IPS-NIHi11 (cell line): ENCODE data around the gene BAHD1.

Experiments
- DNase-seq: peaks from one replicate; pipeline ENCODE4 v3.0.0; 2012; ENCODE audit warnings: mixed read lengths, low spot score

BAHD1 gene

GRCh38 chr15:40467261-40467615 lies 26.5 kb downstream of the BAHD1 start:
- no peak for DNase-seq

GRCh38 chr15:40468898-40469331 lies 28.2 kb downstream of the BAHD1 start:
- DNase-seq, result no peak

- DNase-seq, result no peak
These were observed 29.1 kb downstream of the BAHD1 start for GRCh38 chr15:40469776-40470390.

- peak; percentile 90 for DNase-seq
These were observed 29.8 kb downstream of the BAHD1 start, which contains the start of gene CHST14 for GRCh38 chr15:40470423-40471104. CHST14 (plus strand) TSS chr15:40470984; CDS start chr15:40471214, 230 bp downstream.

- no peak for DNase-seq
These were observed 30.5 kb downstream of the BAHD1 start for GRCh38 chr15:40471105-40471807.

- DNase-seq, result peak; percentile 58
These were observed 31.0 kb downstream of the BAHD1 start for GRCh38 chr15:40471808-40472150.

- no peak for DNase-seq
These were observed 31.5 kb downstream of the BAHD1 start for GRCh38 chr15:40472171-40472727.

- DNase-seq, result no peak
These were observed 33.8 kb downstream of the BAHD1 start for GRCh38 chr15:40474581-40474980.

GRCh38 chr15:40477642-40478327 lies 37.0 kb downstream of the BAHD1 start:
- DNase-seq, result no peak

- DNase-seq, result no peak
These were observed 38.3 kb downstream of the BAHD1 start for GRCh38 chr15:40479024-40479423.

- DNase-seq, result no peak
These were observed 40.8 kb downstream of the BAHD1 start for GRCh38 chr15:40481341-40482074.

- DNase-seq, result no peak
These were observed 43.2 kb downstream of the BAHD1 start for GRCh38 chr15:40483919-40484318.

- DNase-seq, result no peak
These were observed 45.5 kb downstream of the BAHD1 start for GRCh38 chr15:40486066-40486770.

GRCh38 chr15:40487816-40488682 lies 47.3 kb downstream of the BAHD1 start:
- no peak for DNase-seq

GRCh38 chr15:40489274-40490175 lies 48.8 kb downstream of the BAHD1 start:
- no peak for DNase-seq

- DNase-seq, result no peak
These were observed 52.5 kb downstream of the BAHD1 start for GRCh38 chr15:40493089-40493840.

- DNase-seq, result no peak
These were observed 54.8 kb downstream of the BAHD1 start for GRCh38 chr15:40495516-40495915.

- no peak for DNase-seq
These were observed 57.7 kb downstream of the BAHD1 start for GRCh38 chr15:40498418-40498817.
